GM18951 (cell line): ENCODE measurements around the gene CHST11.
"Not testable (repeated sequence)": the region's sequence is repeated elsewhere in the genome, so short reads cannot be mapped to it uniquely, and the experiment has no call there.

Experiments used
- POLR2A ChIP-seq: IDR thresholded peaks from 4 replicates; pipeline ENCODE4 v1.6.1; 2011; ENCODE audit warnings: mild to moderate bottlenecking; ENCODE audit not compliant: insufficient read length, insufficient read depth; ENCODE audit errors: extremely low read depth
- in situ Hi-C: fragments of 300-500 bp; cut with MboI; formaldehyde crosslinking; loops from one replicate; pipeline ENCODE4 v1.12.0; 2022; ENCODE audit warnings: low sequenced_read_pairs, mixed read lengths, inconsistent platforms; ENCODE audit not compliant: unreplicated experiment

CHST11 gene

DNA sequence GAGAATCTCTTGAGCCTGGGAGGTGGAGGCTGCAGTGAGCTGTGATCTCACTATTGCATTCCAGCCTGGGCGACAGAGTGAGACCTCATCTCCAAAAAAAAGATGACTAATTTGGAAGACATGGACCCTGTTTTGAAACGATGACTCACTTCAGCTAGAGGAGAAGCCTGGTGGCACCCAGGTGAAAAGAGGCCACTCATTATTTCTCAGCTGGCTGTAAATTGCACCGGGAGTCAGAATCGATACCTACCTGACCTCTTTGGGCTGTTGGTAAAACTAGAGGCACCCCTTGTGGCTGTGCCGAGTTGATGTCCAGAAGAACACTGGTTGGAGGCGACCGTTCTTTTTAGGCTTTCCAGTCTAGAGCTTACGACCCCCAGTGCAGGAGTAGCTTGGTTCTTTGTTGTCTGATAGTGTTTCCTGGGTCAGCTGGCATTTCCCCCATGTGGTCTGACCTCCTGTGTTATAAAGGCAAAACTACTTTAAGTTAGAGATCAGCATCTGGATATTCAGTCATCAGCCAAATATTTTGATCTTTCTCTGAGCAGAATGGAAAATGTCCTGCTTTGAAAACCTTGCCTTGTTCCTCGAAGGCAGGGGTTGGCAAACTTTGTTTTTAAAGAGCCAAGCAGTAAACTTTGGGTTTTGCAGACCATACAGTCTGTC is 93.2 kb downstream of the CHST11 start:
- no peak for TF ChIP-seq POLR2A

DNA sequence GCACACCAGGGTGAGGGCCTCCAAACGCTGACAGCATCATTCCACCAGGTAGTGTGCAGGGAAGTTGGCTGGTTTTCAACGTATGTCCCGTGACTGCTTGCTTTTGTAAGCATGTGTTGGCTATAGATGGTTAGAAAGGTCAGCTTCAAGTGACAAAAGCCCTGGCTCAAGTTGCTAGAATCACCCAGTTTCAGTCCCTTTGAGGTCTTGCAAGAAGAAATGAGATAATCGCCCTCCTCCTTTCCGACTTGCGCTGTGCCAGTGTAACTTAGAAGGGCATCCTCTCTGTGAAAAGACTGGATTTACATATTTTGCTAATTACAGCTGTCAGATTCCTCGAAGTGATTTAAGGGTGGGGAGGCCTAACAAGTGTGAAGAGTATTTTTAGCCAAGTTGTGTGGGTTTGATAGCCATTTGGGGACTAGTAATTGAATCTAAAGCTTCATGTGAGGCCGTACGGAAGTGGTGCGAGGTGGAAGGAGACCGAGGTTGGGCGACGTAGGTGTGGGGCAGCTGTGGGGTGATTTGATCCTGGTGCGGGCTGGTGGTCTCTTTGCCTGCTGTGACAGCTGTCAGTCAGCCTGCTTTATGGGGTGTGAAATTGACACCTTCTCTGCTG is 94.7 kb downstream of the CHST11 start:
- in situ Hi-C loops = no loop called here
- no peak for TF ChIP-seq POLR2A

More for the DNA sequence above, 93.2 kb downstream of the CHST11 start:
- in situ Hi-C loops = no loop called here

DNA sequence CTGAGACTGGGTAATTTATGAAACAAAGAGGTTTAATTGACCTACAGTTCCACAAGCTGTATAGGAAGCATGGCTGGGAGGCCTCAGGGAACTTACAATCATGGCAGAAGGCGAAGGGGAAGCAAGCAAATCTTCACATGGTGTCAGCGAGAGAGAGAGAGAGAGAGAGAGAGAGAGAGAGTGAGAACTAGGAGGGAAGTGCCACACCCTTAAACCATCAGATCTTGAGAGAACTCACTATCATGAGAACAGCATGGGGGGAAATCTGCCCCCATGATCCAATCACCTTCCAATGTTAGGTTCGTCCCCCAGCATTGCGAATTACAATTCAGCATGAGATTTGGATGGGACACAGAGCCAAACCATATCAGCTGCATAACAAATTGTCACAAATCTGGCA is 96.7 kb downstream of the CHST11 start:
- in situ Hi-C loops = no loop called here

DNA sequence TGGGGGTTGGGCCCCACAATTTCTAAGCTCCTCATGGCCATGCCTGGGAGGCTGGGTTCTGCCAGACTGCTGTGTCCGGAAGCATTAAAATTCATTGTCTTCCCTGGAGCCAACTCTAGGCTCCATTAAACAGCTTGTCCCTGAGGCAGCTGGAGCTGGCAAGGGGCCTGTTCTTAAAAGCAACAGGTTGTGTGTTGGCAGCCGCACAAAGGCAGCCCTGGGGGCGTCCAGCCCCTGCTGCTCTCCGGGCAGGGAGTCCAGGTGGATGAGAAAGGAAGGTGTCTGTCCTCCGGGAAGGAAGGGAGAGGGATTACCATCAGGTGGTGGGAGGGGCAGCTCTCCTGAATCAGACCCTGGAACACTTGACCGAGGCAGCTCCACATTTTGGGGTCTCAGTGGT is 98.9 kb downstream of the CHST11 start:
- in situ Hi-C loops = no loop called here
- TF ChIP-seq POLR2A = no peak

More for the DNA sequence above, 96.7 kb downstream of the CHST11 start:
- no peak for TF ChIP-seq POLR2A

DNA sequence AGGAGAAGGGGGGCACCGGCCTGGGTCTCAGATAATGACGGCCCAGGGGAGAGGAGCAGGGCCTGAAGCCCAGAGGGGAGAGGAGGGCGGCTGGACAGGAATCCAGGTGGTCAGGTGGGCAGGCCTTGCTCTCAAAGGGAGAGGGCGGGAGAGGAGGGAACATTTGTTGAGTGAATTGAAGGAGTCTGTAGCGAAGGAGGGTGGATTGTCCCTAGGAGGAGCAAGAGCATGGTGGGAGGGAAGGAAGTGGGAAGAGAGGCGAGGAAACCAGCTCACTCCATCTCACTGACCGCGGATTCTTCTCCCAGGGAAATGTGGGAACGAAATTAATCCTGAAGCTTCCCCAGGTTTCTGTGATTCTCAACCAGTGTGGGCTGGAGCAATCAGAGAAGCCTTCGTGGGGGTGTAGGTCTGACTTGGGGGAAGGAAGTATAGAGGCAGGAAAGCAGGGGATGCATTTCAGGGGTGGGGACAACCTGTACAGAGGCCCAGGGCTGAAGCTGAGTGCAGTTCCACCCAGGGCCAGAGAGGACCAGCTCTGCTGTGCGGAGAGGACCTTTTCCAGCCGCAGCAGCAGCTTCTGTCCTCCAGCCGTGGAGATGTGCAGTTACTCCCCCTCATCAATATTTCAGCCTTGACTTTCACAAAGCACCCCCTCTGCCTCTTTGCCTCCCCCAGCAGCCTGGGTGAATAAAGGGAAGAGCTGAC is 100.9 kb downstream of the CHST11 start:
- in situ Hi-C loops = no loop called here
- no peak for TF ChIP-seq POLR2A

DNA sequence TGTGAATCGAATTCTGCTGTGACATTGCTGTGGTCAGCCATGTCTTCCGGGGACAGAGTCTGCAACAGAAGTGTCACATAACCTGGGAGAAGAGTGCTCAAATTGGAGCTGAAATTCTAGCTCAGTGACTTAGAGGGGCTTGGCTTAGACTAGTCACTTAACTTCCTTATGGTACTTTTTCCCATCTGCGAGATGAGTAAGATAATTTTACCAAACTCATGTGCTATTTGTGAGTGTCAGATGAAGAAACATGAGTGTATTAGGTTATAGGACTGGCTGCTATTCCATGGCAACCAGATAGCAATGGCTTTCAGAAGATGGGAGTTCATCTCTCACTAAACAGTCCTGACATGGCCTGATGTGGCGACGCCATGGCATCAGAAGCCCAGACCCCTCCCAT is 104.1 kb downstream of the CHST11 start:
- TF ChIP-seq POLR2A = no peak
- in situ Hi-C loops = no loop called here

DNA sequence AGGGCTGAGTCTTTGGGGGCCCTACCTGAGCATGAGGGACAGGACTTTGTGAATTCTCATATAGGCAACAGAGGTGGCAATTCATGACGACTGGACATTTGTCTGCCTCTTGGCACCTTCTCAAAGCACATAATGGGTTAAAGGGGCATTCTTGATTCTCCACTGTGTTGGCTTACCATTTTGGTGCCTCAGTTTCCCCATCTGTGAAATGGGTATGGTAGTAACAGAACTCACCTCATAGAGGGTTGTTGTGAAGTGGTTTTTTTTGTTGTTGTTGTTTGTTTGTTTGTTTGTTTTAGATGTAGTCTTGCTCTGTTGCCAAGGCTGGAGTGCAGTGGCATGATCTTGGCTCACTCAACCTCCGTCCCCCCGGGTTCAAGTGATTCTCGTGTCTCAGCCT is 106.0 kb downstream of the CHST11 start:
- TF ChIP-seq POLR2A = no peak
- in situ Hi-C loops = no loop called here

DNA sequence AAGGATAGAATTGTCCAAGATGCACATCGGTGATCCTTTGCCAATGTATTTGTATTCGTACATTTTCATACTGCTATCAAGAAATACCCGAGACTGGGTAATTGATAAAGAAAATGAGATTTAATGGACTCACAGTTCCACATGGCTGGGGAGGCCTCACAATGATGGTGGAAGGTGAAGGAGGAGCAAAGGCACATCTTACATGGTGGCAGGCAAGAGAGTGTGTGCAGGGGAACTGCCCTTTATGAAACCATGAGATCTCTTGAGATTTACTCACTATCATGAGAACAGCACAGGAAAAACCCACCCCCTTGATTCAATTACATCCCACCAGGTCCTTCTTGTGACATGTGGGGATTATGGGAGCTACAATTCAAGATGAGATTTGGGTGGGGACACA is 107.9 kb downstream of the CHST11 start:
- in situ Hi-C loops = not testable (repeated sequence)

DNA sequence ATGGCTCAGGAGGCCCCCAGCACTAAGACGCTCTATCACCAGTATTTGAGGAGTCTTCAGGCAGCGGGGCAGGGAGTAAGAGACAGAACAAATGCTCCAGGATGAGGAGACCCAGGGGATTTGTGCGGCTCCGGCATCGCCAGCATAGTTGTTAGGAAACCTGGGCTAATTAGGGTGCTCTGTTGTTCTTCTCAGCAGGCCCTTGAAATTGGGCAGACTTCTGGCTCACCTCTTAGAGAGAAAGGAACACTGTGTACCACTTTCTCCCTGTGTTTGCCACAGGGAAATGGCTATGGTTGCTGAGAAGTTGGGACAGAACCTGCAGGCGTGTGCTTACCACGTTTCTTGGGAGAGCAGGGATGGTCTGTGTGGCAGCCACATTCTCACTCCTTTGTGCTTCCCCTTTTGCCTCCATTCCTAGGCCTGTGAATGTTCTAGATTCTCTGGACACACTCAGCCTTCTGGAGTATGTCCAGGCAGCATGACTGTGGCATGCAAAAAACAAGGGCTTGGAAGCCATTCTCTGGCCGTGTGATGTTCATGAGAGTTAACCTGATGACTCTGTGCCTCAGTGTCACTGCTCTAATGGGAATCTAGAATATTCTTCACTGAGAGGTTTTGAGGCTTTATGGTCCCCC is 109.0 kb downstream of the CHST11 start:
- no peak for TF ChIP-seq POLR2A
- in situ Hi-C loops = no loop called here

DNA sequence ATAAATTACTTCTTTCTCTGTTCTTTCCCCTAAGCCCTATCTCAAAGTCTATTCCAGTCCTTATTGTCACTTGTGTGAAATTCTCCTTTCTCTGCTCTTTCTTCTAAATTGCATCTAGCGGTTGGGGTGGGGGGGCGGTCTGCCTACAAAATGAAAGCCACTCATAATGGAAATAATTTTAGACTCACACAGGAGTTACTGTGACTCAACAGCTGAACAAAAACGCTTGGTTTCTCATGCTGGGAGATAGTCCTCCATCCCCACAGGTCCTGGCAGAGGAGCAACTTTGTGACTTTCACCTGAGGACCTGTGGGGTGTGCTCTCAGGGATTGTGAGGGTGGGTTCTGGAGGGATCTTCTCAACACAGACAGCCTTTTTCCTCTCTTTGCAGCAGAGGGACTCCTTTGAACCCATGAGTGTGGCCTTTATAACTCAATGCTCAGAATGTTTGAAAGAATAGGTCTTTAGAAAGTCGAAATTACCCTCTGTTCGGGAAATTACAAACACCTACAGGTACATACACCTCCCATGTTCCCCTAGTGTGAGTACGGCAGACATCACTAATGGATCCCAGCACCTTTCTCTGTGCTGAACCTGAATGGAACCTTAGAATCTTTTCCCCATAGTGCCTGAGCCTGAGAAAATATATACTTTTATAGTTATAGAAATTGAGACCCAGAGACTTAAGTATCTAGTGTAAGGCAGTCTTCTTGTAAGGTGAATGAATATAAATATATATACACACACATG is 109.7 kb downstream of the CHST11 start:
- TF ChIP-seq POLR2A = no peak
- in situ Hi-C loops = no loop called here

DNA sequence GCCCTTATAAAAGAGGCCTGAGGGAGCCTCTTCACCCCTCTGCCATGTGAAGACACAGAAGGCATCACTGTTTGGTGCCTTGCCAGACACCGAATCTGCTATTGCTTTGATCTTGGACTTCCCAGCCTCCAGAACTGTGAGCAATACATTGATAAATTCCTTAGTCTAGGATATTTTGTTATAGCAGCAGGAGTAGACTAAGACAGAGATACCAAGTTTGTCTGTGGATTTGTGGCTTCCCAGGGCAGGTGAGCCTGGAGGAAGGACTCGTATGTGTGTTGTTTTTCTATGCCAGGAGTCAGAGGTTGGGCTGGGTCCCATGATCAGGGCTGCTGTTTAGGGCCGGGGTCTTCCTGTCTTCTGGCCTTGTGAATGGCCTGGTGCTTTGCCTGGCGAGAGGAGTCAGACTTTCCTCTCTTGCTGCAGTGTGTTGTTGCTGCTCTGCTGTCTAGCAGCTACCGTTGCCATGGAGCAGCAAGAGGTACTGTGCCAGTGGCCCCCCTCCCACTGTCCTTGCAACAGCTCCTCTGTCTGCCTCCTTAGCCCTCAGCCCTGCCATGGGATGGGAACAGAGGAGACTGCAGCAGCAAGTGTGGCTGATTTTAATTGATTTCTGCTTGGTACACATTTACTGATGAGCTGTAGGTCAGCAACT is 111.2 kb downstream of the CHST11 start:
- no peak for TF ChIP-seq POLR2A
- in situ Hi-C loops = no loop called here

DNA sequence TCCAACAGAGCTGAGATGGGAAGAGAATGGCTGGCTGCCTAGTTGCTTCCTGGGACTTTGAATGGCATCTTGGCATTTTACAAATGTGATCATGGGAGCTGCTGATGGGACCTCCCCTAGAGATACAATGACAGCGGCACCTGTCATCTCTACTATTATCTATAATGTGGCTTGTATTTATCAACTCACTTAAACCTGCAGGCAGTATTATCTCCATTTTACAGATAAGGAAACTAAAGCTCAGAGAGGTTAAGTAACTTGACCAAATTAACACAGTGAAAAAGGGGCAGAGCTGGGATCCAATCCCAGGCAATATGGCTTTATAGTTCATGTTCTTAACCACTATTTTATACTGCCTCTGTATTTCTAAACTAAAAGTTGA is 111.7 kb downstream of the CHST11 start:
- in situ Hi-C loops = no loop called here
- TF ChIP-seq POLR2A = no peak

DNA sequence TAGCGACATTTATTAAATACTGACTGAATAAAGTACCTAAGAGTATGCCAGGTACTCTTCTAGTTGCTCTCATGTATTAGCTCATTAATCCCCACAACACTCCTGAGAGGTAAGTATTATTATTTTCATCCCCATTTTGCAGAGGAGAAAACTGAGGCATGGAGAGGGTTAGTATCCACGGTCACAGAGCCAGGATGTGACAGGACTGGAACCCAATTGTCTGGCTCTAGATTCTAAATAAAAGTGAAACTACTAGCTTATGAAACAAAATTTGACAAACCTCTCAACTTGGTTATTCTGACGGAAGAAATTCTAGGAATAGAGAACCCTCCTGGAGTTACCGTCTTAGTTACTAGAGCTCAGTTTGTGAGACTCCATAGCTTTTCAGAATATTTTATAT is 112.2 kb downstream of the CHST11 start:
- TF ChIP-seq POLR2A = no peak
- in situ Hi-C loops = no loop called here
